Transverse colon (tissue), 4 donors: Measurements from ENCODE around the gene ZNF423. TPM values are rescaled to one million over a fixed set of nuclear protein-coding genes. Genes with fewer than 3 reads are reported as not detected.
A peak's percentile ranks its signal among the peaks of the same experiment; 100 is the strongest.

Experiments used
- DNase-seq: peaks from one replicate; pipeline ENCODE4 v3.0.0-alpha.2; 2019
- H3K27ac ChIP-seq, 4 donors: fragments of 200-600 bp; sonication (generic); 2 replicates each; pipeline ENCODE4 v1.5.1; 2016 to 2018; ENCODE audit warnings: inconsistent platforms in 4 of 4
- H3K27me3 ChIP-seq: fragments of 200-600 bp; sonication (generic); 2 replicates; pipeline ENCODE4 v1.5.1; 2017; ENCODE audit warnings: inconsistent platforms
- H3K36me3 ChIP-seq, 4 donors: fragments of 200-600 bp; sonication (generic); 2 replicates each; pipeline ENCODE4 v1.5.1; 2017 to 2019; ENCODE audit warnings: inconsistent platforms in 4 of 4
- H3K4me1 ChIP-seq, 4 donors: fragments of 200-600 bp; sonication (generic); 2 replicates each; pipeline ENCODE4 v1.5.1; 2017 to 2020; ENCODE audit warnings: inconsistent platforms in 4 of 4
- H3K4me3 ChIP-seq, 4 donors: fragments of 200-600 bp; sonication (generic); 1 replicate in 1 of 4; 2 replicates in 3 of 4; pipeline versions ENCODE4 v1.5.1 to v1.6.1; 2017 to 2019; ENCODE audit warnings: inconsistent platforms in 4 of 4
- H3K9me3 ChIP-seq, 2 donors: fragments of 200-600 bp; sonication (generic); 2 replicates each; pipeline ENCODE4 v1.5.1; 2017 to 2019; ENCODE audit warnings: inconsistent platforms in 2 of 2
- CTCF ChIP-seq, 5 experiments: fragments of 200-600 bp in 3 of 5; fragments of 450-650 bp in 2 of 5; sonication (generic) in 3 of 5; IDR thresholded peaks; 1 replicate in 2 of 5; 2 replicates in 3 of 5; pipeline ENCODE4 v1.5.1; 2016 to 2017; ENCODE audit warnings: antibody characterized with exemption in 5 of 5, inconsistent platforms in 3 of 5, mild to moderate bottlenecking in 2 of 5, moderate library complexity in 1 of 5
- EP300 ChIP-seq: sonication (generic); formaldehyde crosslinking; IDR thresholded peaks from one replicate; pipeline ENCODE4 v1.6.1; 2017; ENCODE audit warnings: antibody characterized with exemption, low read depth
- POLR2A ChIP-seq: fragments of 450-650 bp; IDR thresholded peaks from one replicate; pipeline ENCODE4 v1.6.1; 2016; ENCODE audit warnings: antibody characterized with exemption, mild to moderate bottlenecking, moderate library complexity
- POLR2AphosphoS5 ChIP-seq, 3 donors: sonication (generic); formaldehyde crosslinking; IDR thresholded peaks; one replicate each; pipeline ENCODE4 v1.6.1; 2016; ENCODE audit warnings: antibody characterized with exemption in 3 of 3
- WGBS, 2 donors: methylation state at CpG; one replicate each; pipeline ENCODE4 v1.1.5; 2018; ENCODE audit warnings: low coverage in 1 of 2; 5-methylcytosine and 5-hydroxymethylcytosine counted together
- in situ Hi-C, 4 donors: fragments of 200-750 bp; cut with MboI; loops; one replicate each; pipeline versions ENCODE4 v1.15.0 to v1.15.1; 2017; ENCODE audit warnings: low sequenced_read_pairs in 3 of 4, low pct_ligation_motif_present in 1 of 4, low pct_unique_long_range_greater_than_20kb in 1 of 4
- intact Hi-C: fragments of 100-400 bp; cut with DNase I; formaldehyde crosslinking; loops from one replicate; pipeline ENCODE4 v1.15.1; 2023; ENCODE audit warnings: low total_unique reads
- total RNA-seq, 4 donors: library from RNA; depleted of rRNA; stranded (reverse); fragments of >200 nt; gene quantifications; one replicate each; pipeline ENCODE4 v1.1.0, GENCODE V29; 2016

ZNF423 gene
- total RNA-seq, 4 donors from 2014 or later = 4.9 to 13.1 (median 7.2) TPM

- in situ Hi-C loops = loop anchor here in 1 of 4 donors (25.0 kb wide), 1 partner anchor 242 kb away; the partner anchor contains the start of gene ZNF423
These were observed 235.6 kb downstream of the ZNF423 start for GRCh38 chr16:49620158-49620868.

GRCh38 chr16:49619811-49620157 is 236.1 kb downstream of the ZNF423 start:
- no peaks in the 10 kb centered on the region for H3K36me3 ChIP-seq
- no peak for DNase-seq
- peak overlapping the region in 2 of 4 donors; percentile 40 to 66 for H3K27ac ChIP-seq
- H3K4me3 ChIP-seq = no peak overlapping the region
- no peak for TF ChIP-seq POLR2A
- no peak for TF ChIP-seq POLR2AphosphoS5 (IDR thresholded peaks at IDR 0.05)
- TF ChIP-seq EP300 = no peak
- TF ChIP-seq CTCF (IDR thresholded peaks at IDR 0.05) = no peak
- no peaks in the 10 kb centered on the region for H3K9me3 ChIP-seq
- H3K4me1 ChIP-seq = peaks cover 0 to 11% (median 1%) of the 10 kb centered on the region in 4 donors
- WGBS, 2 donors = 71 to 93% methylated on average over 1 to 2 of the region's 2 CpGs
- no peaks in the 10 kb centered on the region for H3K27me3 ChIP-seq
- intact Hi-C loops (no loop called here), in situ Hi-C loops (loop anchor here in 1 of 4 donors (25.0 kb wide), 1 partner anchor 243 kb away; the partner anchor contains the start of gene ZNF423)

More at GRCh38 chr16:49620158-49620868, 235.6 kb downstream of the ZNF423 start:
- 62% methylated on average over 6 of the region's 11 CpGs; no CpG with 5 or more reads in 1 of the 2 donors for WGBS, 2 donors
- Histone ChIP-seq H3K9me3 (no peaks in the 10 kb centered on the region), H3K4me3 (no peak overlapping the region), H3K4me1 (peaks cover 0 to 11% (median 1%) of the 10 kb centered on the region in 4 donors), H3K36me3 (no peaks in the 10 kb centered on the region), H3K27me3 (no peaks in the 10 kb centered on the region), H3K27ac (peak overlapping the region; percentile 20 to 70 (median 53))
- peak; percentile 31 for DNase-seq
- intact Hi-C loops = no loop called here
- TF ChIP-seq CTCF (IDR thresholded peaks at IDR 0.05) (no peak), POLR2AphosphoS5 (IDR thresholded peaks at IDR 0.05) (no peak), POLR2A (no peak)

DNA sequence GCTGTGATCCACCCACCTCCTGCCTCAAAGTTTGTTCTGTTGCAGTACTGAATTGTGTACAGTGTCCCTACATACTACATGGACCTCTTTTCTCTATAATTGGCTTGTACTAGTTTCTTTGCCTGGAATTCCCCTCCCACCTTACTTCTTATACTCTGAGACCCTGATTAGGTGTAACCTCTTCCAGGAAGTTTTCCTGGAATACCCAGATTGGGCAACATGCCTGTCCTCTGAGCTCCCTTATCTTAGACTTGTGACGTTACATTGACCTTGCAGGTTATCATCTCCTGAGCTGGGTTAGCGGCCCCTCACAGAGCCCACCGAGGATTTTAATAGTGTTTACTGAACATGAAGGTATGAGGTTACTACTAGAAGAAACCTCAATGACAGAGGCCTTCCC is 237.0 kb downstream of the ZNF423 start:
- peaks cover 0 to 11% (median 1%) of the 10 kb centered on the region in 4 donors for H3K4me1 ChIP-seq
- no peaks in the 10 kb centered on the region for H3K27me3 ChIP-seq
- intact Hi-C loops (no loop called here), in situ Hi-C loops (loop anchor here in 1 of 4 donors (25.0 kb wide), 1 partner anchor 243 kb away; the partner anchor contains the start of gene ZNF423)
- no peaks in the 10 kb centered on the region for H3K9me3 ChIP-seq
- DNase-seq = no peak
- H3K36me3 ChIP-seq = no peaks in the 10 kb centered on the region
- no peak overlapping the region for H3K4me3 ChIP-seq
- no peak overlapping the region for H3K27ac ChIP-seq
- TF ChIP-seq EP300 = no peak
- TF ChIP-seq CTCF (IDR thresholded peaks at IDR 0.05) = no peak
- no peak for TF ChIP-seq POLR2AphosphoS5 (IDR thresholded peaks at IDR 0.05)
- no peak for TF ChIP-seq POLR2A
- WGBS, 2 donors = 86% methylated on average over 3 of the region's 3 CpGs; no CpG with 5 or more reads in 1 of the 2 donors

- in situ Hi-C loops (loop anchor here in 1 of 4 donors (25.0 kb wide), 1 partner anchor 244 kb away; the partner anchor contains the start of gene ZNF423), intact Hi-C loops (no loop called here)
- no peaks in the 10 kb centered on the region for H3K9me3 ChIP-seq
- no peak overlapping the region for H3K4me3 ChIP-seq
- no peak overlapping the region for H3K27ac ChIP-seq
- WGBS, 2 donors = 81 to 90% methylated on average over 3 to 6 of the region's 6 CpGs
- peaks cover 0 to 11% (median 1%) of the 10 kb centered on the region in 4 donors for H3K4me1 ChIP-seq
- no peak for DNase-seq
- no peaks in the 10 kb centered on the region for H3K36me3 ChIP-seq
- TF ChIP-seq POLR2AphosphoS5 (IDR thresholded peaks at IDR 0.05) = no peak
- TF ChIP-seq EP300 = no peak
- no peak for TF ChIP-seq CTCF (IDR thresholded peaks at IDR 0.05)
- no peak for TF ChIP-seq POLR2A
- H3K27me3 ChIP-seq = no peaks in the 10 kb centered on the region
These were observed 238.1 kb downstream of the ZNF423 start for GRCh38 chr16:49617710-49618330.
